IPS DF 4.7 (cell line): ENCODE measurements around the gene TGM2.

ENCODE experiments used
- DNase-seq: peaks from one replicate; pipeline ENCODE4 v3.0.0-alpha.2; 2013; ENCODE audit warnings: low spot score; ENCODE audit errors: extremely low read depth

Gene TGM2

DNA sequence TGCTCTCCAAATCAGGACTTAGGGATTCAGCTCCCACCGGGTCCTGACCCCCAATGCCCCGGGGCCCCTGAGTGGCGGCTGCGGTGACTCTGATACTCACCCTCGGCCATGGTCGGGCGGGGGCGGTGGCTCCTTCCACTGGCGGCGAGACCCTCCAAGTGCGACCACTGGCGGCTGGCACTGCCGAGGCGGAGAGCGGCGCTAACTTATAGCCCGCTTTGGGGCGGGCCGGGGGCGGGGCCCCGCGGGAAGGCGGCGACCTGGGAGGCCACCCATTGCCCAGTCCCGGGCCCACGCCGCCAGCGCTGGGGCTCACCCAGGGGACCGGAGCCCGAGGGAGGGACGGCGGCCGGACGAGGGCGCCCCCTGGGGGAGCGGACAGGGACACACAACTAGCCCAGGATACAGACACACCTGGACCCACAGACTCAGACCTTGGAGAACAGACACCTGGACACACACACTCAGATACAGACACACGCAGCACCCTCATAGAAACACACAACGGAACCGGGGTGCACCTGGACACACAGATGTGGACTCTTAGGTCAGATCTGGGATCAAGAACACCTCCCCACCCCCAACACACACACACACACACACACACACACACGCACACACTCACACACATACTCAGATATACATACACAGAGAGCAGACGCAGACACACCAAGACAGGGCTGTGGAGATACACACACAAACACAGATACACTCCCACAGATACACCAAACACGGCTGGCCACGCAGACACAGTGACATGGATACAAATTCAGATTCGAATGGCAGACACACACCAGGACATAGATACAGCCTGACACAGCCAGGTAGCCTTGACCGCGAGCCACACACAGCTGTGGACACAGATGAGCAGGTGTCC is at the start of gene TGM2:
Gene TGM2 (minus strand): TSS at position 182 of the 877 bp plus-strand sequence. CDS start 72 bp downstream, at position 110.
- no peak for DNase-seq

DNA sequence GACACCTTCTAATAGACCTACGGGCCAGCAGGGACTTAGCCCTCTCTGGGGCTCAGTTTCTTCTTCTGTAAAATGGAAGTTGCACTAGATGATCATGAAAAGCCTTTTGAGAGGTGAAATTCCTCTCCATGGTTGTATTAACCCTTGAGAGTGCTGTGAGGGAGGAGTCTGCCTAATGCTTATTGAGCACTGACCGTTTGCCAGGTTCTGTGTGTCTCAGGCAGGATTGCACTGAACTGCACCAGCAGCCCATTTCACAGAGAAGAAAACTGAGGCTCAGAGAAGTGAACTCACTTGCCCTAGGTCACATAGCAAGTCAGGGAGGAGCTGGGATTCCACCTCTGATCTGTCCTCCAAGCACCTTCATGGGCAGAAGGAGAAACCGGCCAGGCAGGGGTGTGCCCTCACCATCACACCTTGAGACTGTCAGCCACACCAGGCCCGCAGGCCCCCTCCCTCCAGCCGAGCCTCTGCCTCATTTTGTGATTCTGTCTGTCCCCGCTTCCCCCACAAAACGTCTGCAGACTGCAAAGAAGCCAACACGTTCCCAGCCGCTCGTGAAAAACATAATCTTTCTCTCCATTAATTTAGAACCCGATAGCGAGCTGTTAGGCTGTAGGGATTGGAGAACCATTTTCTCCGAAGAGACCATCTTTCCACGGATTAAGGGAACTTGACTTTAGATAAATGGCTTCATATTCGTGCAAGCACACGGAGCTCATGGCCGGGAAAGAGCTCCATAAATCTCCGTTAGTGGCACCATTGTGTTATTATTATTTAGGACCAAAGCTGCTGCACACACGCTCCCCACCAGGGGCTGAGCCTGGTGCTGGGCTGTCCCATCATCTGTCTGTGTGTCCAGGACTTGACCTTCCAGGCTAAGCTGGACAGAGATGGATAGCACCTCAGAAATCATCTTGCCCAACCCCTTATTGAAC is 49.5 kb upstream of the TGM2 start:
- DNase-seq = no peak

GRCh38 chr20:38213607-38213940 is 48.5 kb upstream of the TGM2 start:
- DNase-seq = no peak

- no peak for DNase-seq
Measured at GRCh38 chr20:38212806-38213606, 47.9 kb upstream of the TGM2 start.

DNA sequence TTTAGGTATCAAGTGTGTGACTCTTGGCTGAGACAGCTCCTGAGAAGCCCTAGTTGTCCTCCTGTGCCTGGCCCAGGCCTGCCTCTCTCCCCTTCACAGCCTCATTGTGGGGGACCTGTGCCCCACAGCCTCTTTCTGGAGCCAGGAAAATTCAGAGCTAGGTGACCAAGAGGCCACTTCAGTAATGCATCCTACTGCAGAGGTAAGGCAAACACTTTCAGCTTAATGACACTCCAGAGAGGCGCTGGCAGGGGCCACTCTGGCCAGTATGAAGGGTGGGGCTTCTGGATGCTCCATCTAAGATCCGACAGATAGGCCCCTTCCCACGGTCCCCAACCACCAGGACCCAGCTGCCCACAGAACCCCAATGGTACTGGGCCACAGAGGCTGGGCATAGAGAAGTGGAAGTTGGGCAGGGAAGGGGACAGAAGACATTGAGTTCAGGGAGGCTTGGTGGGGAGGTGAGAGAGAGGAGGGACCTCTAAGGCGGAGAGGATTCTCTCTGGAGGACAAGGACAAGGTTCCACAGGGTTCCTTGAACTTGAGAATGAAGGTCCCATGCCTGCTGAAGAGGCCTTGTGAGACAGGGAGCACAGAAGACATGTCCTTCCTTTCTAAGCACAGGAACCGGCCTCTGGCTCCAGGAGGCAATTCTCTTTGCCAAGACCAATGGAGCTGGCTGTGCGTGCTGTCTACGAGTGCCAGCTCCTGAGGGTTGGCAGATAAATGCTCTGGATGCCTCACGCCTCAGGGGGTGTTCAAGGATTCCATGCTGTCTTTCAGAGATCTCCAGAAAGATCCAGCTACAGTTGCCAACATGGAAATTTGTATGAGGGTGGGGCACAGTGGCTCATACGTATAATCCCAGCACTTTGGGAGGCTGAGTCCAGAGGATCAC is 46.4 kb upstream of the TGM2 start:
- no peak for DNase-seq

DNA sequence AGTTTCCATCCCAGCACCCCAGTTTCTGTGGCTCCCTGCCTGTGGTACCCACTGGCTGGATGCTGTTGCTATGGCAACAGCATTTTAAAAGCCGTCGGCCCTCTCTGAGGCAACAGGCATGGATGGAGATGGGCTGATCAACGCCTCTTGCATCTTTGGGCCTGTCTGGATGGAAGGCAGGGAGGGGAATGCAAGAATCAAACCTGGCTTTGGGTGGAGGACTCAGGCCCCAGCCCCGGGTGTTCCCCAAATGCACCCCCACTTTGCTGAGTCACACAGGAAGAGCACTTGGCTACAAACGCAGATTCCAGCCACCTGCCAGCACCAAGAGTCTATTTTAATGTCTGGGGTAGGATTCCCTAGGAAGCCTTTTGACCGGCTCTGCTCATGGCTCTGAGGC is 45.7 kb upstream of the TGM2 start:
- DNase-seq = no peak

DNA sequence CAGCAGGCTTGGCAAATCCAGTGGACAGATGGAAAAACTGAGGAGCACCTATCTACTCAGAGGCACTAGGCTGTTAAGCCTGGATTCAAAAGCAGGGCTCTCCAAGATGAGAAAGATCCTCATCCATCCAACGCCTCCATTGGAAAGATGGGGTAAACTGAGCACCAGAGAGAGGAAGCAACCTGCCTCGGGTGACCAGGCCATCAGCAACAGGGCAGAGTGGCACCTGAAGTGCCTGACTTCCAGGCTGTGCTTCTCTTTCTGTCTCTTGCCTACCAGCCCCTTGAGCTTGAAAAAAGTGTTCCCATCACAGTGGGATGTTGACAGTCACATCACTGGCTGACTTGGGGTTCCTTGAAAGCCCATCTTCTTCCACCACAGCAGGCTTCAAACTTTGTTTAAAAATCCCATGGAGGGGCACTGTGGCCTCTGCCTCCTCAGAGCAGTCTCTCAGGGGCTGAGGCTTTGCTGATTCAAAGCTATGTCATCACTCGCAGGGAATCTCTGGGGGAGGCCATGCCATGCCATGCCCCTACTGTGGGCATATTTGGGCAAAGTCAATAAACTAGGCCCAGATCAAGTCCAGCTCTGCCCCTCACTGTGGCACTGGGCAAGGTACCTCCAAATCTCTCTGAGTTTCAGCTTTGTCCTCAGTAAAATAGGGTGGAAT is 44.8 kb upstream of the TGM2 start:
- no peak for DNase-seq

DNA sequence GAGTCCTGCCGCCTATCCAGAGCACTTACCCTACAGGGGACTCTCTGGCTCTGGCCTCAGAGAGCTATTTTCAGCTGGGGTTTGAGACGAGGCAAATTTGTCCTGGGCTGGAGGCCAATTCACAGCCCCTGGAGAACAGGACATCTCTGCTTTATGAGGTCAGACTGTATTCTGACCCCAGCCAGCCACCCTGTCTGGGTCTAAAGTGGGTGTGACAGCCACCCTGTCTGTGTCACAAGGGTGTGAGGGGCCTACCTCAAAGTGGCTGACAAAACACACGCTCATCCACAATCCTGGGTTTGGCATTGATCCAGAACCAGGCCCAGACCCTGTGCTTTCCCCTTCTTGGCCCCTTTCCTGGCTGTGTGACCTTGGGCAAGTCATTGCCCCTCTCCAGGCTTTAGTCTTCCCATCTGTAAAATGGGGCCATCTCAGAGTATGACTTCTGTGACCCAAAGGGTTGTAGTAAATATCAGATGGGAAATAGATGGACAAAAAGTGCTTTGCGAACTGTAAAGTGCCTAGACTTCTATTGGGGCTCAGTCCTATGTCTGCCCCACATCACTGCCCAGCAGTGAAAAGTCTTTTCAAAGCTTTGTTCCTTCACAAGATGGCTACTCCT is 44.1 kb upstream of the TGM2 start:
- no peak for DNase-seq

GRCh38 chr20:38208523-38208922 is 43.5 kb upstream of the TGM2 start:
- no peak for DNase-seq

- DNase-seq = no peak
Measured at GRCh38 chr20:38208088-38208487, 43.0 kb upstream of the TGM2 start.

GRCh38 chr20:38207621-38208020 is 42.6 kb upstream of the TGM2 start:
- DNase-seq = no peak

- DNase-seq = no peak
Measured at GRCh38 chr20:38205001-38205400, 39.9 kb upstream of the TGM2 start.

DNA sequence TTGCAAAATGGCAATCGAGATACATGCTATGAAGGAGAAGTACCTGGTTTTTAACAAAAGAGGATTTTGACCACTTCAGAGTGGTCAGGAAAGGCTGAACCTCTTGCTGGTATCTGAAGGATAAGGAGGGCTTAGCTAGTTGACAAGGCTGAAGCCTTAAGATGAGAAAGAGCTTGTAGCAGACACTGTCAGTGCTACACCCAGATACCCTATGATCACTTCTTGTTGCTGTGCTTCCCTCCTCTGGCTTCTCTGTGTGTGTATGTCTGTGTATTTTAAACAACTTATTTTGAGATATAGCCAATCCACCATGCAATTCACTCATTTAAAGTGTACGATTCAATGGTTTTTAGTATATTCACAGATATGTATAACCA is 38.9 kb upstream of the TGM2 start:
- DNase-seq = no peak

- DNase-seq = no peak
Measured at GRCh38 chr20:38203337-38203980, 38.4 kb upstream of the TGM2 start.

- DNase-seq = no peak
Measured at GRCh38 chr20:38202982-38203293, 37.9 kb upstream of the TGM2 start.

- no peak for DNase-seq
Measured at GRCh38 chr20:38202153-38202981, 37.3 kb upstream of the TGM2 start.

DNA sequence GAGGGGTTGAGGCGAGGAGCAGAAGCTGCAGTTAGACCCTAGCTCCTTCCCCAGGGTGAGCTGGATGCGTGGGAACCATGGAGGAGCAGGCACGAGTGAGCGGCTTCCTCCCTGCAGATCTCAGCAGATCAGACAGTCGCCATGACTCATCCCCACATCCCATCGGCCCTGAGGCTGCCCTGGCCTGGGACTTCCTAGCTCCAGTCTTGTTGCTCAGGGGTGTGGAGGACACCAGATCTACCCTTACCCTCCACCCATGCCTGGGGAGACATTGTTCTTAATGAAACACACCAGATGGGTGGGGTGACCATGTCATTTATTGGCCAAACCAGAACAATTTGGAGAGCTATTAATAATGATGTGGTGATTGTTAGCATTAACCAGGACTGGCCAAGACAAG is 36.3 kb upstream of the TGM2 start:
- no peak for DNase-seq

DNA sequence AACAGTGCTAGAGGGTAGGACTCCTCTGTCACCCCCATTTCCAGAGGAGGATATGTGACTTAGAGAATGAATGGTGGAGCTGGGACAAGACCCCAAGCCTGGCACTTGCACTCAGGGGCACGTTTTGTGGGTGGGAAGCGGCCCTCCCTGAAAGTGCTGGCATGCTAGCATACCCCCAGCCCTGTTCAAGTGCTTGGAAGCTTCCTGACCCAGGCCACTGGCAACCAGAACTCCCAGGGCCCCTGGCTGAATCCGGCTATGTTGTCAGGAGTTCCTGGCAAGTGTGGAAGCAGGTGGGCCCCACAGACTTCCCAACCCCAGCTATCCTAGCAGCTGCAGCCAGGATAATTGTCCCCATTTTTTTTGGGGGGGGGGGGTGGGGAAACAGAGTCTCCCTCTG is 35.6 kb upstream of the TGM2 start:
- no peak for DNase-seq
